ENCODE results near the gene CADPS2.

GRCh38 chr7:122543166-122543565 is 343.1 kb downstream of the CADPS2 start:
- TF ChIP-seq POLR2A (IDR thresholded peaks at IDR 0.05; ENCODE audit: control extremely low read depth in 1 of 2, low read depth in 2 of 2, low read length in 2 of 2) (no peak), KDM1A (IDR thresholded peaks at IDR 0.05; ENCODE audit: borderline replicate concordance, low read length) (no peak), CTCF (IDR thresholded peaks at IDR 0.05; ENCODE audit: control extremely low read depth in 1 of 3, insufficient read depth in 1 of 3, low read depth in 1 of 3, low read length in 3 of 3) (no peak), HDAC2 (IDR thresholded peaks at IDR 0.05; ENCODE audit: borderline replicate concordance in 1 of 2, low read depth in 2 of 2, low read length in 2 of 2) (no peak), ATF3 (IDR thresholded peaks at IDR 0.05; ENCODE audit: insufficient read depth, low read depth, low read length) (no peak), TAF1 (IDR thresholded peaks at IDR 0.05; ENCODE audit: low read depth, low read length) (no peak), EP300 (IDR thresholded peaks at IDR 0.05; ENCODE audit: borderline replicate concordance in 1 of 2, low read depth in 2 of 2, low read length in 2 of 2) (no peak), BRCA1 (IDR thresholded peaks at IDR 0.05; ENCODE audit: low read depth, low read length) (no peak), YY1 (IDR thresholded peaks at IDR 0.05; ENCODE audit: low read depth, low read length) (no peak), USF2 (IDR thresholded peaks at IDR 0.05; ENCODE audit: low read length) (no peak)

Data from H1 (cell line).